GM12878 (cell line): Measurements from ENCODE around the gene PEX26. TPM values are rescaled to one million over a fixed set of nuclear protein-coding genes. Genes with fewer than 3 reads are reported as not detected.
A peak's percentile ranks its signal among the peaks of the same experiment; 100 is the strongest.

ENCODE experiments used
- CREM ChIP-seq: IDR thresholded peaks from 2 replicates; pipeline ENCODE4 v1.6.1; 2014; ENCODE audit warnings: antibody characterized with exemption, low read depth
- EP300 ChIP-seq, 2 experiments: fragments of 150-350 bp in 1 of 2; IDR thresholded peaks; 2 replicates each; pipeline ENCODE4 v1.6.1; 2011 to 2012; ENCODE audit warnings: low read depth in 2 of 2, low read length in 2 of 2, borderline replicate concordance in 1 of 2, improper control_type of control experiment in 1 of 2, inconsistent platforms in 1 of 2; ENCODE audit not compliant: control insufficient read depth in 1 of 2
- ETV6 ChIP-seq, 2 experiments: fragments of 450-650 bp in 1 of 2; IDR thresholded peaks in 1 of 2; conservative IDR thresholded peaks in 1 of 2; 2 replicates each; pipeline ENCODE4 v1.6.1; 2014; ENCODE audit warnings: antibody characterized with exemption in 1 of 2, borderline replicate concordance in 1 of 2, low read depth in 1 of 2, mild to moderate bottlenecking in 1 of 2, moderate library complexity in 1 of 2
- KDM1A ChIP-seq: fragments of 200-600 bp; sonication (generic); IDR thresholded peaks from 2 replicates; pipeline ENCODE4 v1.6.1; 2016; ENCODE audit warnings: borderline replicate concordance
- MTA3 ChIP-seq: IDR thresholded peaks from 2 replicates; pipeline ENCODE4 v1.6.1; 2012; ENCODE audit warnings: low read length, inconsistent platforms, borderline replicate concordance
- PAX5 ChIP-seq: IDR thresholded peaks from 2 replicates; pipeline ENCODE4 v1.6.1; 2011; ENCODE audit warnings: low read depth, low read length, borderline replicate concordance
- POLR2AphosphoS5 ChIP-seq: IDR thresholded peaks from 2 replicates; pipeline ENCODE4 v1.6.1; 2011; ENCODE audit warnings: mild to moderate bottlenecking, low read length, inconsistent platforms
- POU2F2 ChIP-seq: IDR thresholded peaks from 3 replicates; pipeline ENCODE4 v1.6.1; 2011; ENCODE audit warnings: low read depth, mild to moderate bottlenecking, low read length, borderline replicate concordance
- RAD51 ChIP-seq: fragments of 450-650 bp; IDR thresholded peaks from 2 replicates; pipeline ENCODE4 v1.6.1; 2016; ENCODE audit warnings: moderate library complexity, mild to moderate bottlenecking, inconsistent platforms
- SIX5 ChIP-seq: IDR thresholded peaks from 2 replicates; pipeline ENCODE4 v1.6.1; 2011; ENCODE audit warnings: mild to moderate bottlenecking, low read depth, low read length, moderate library complexity; ENCODE audit not compliant: severe bottlenecking
- polyA plus RNA-seq, 11 experiments: library from polyadenylated mRNA; depleted of rRNA in 4 of 11; unstranded in 6 of 11; stranded (reverse) in 5 of 11; fragments of >200 nt; fragmentation: Nextera tagmentation in 4 of 11; fragmentation: Illumina TruSeq in 1 of 11; extraction: Ambion mirVana in 4 of 11; extraction: Trizol in 1 of 11; gene quantifications; 1 replicate in 1 of 11; 2 replicates in 10 of 11; pipeline versions ENCODE4 v1.2.1 to v1.2.3, GENCODE V29; 2011 to 2016; ENCODE audit warnings: inconsistent platforms in 2 of 11, missing spikeins in 2 of 11, low read depth in 1 of 11
- total RNA-seq, 4 experiments: library from RNA; depleted of rRNA in 3 of 4; stranded (reverse); fragments of >200 nt in 3 of 4; fragmentation: Illumina TruSeq in 1 of 4; extraction: Trizol in 1 of 4; gene quantifications; 2 replicates each; pipeline versions ENCODE4 v1.2.1 to v1.2.3, GENCODE V29; 2013 to 2021
- TF ChIP-seq, protein P1 (sequence below): fragments of 450-650 bp; IDR thresholded peaks from 2 replicates; pipeline ENCODE4 v1.6.1; 2014; ENCODE audit warnings: mild to moderate bottlenecking
- TF ChIP-seq, protein P2 (sequence below): IDR thresholded peaks from 2 replicates; pipeline ENCODE4 v1.6.1; 2011; ENCODE audit warnings: low read depth, low read length, improper control_type of control experiment, borderline replicate concordance
- TF ChIP-seq, protein P3 (sequence below): fragments of 450-650 bp; IDR thresholded peaks from 2 replicates; pipeline ENCODE4 v1.6.1; 2017; ENCODE audit warnings: low read depth, mild to moderate bottlenecking, moderate library complexity
- TF ChIP-seq, protein P4 (sequence below): fragments of 450-650 bp; formaldehyde crosslinking; IDR thresholded peaks from 2 replicates; pipeline ENCODE4 v1.5.0; 2022; ENCODE audit warnings: mild to moderate bottlenecking, missing genetic modification characterization
- TF ChIP-seq, protein P5 (sequence below): fragments of 450-650 bp; IDR thresholded peaks from 2 replicates; pipeline ENCODE4 v1.6.1; 2016; ENCODE audit warnings: mild to moderate bottlenecking

PEX26 gene
- total and polyA plus RNA-seq, 10 of the 15 experiments (the other 5 are each of a cell fraction or from before 2014, with no cell fraction given), result 0.79 to 50.8 (median 22.4) TPM

DNA sequence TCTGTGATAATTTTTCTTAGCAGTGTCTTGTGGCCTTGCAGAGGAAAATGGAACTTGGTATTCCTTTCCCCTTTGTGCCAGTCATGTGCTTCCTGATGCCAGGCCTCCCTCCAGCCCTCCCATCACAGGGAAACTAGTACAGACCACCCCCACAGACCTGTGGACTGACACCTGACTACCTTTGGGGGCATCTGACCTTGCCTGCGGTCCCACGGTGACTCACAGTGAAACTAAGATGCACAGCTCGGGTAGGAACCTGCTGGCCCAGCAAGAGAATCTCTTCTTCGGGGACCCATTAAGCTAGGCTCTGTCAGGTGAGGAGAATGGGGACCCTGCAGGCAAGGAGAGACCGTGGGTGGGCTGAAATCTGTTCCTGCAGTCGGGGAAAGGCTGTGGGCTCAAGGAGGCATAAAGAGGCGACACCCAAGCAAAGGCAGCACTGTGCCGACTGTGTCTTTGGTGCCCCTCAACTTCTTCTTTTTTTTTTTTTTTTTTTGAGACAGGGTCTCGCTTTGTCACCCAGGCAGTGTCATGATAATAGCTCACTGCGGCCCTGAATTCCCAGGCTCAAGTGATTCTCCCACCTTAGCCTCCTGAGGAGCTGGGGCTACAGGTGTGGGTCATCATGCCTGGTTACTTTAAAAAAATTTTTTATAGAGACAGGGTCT, 20.8 kb upstream of the PEX26 start (continued):
- TF ChIP-seq, protein P1, sequence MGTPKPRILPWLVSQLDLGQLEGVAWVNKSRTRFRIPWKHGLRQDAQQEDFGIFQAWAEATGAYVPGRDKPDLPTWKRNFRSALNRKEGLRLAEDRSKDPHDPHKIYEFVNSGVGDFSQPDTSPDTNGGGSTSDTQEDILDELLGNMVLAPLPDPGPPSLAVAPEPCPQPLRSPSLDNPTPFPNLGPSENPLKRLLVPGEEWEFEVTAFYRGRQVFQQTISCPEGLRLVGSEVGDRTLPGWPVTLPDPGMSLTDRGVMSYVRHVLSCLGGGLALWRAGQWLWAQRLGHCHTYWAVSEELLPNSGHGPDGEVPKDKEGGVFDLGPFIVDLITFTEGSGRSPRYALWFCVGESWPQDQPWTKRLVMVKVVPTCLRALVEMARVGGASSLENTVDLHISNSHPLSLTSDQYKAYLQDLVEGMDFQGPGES, result no peak
- TF ChIP-seq EP300 (IDR thresholded peaks at IDR 0.05; ENCODE audit: borderline replicate concordance in 1 of 2, control insufficient read depth in 1 of 2, low read depth in 2 of 2, low read length in 2 of 2) (peak; percentile 73 to 85; a peak in 2 of 4 replicates), CREM (peak; percentile 77), PAX5 (peak; percentile 82), KDM1A (no peak), MTA3 (peak; percentile 72; the same call in 1 of the 2 replicates), POLR2AphosphoS5 (no peak), RAD51 (peak; percentile 88), ETV6 (conservative IDR thresholded peaks at IDR 0.05 in 1 of 2, IDR thresholded peaks at IDR 0.05 in 1 of 2; ENCODE audit: borderline replicate concordance in 1 of 2, low read depth in 1 of 2) (peak in 1 of 2 experiments; percentile 52; a peak in 1 of 4 replicates), POU2F2 (no peak), SIX5 (no peak)
- TF ChIP-seq, protein P2, sequence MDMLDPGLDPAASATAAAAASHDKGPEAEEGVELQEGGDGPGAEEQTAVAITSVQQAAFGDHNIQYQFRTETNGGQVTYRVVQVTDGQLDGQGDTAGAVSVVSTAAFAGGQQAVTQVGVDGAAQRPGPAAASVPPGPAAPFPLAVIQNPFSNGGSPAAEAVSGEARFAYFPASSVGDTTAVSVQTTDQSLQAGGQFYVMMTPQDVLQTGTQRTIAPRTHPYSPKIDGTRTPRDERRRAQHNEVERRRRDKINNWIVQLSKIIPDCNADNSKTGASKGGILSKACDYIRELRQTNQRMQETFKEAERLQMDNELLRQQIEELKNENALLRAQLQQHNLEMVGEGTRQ, result peak; percentile 41; the same call in 1 of the 2 replicates
- TF ChIP-seq, protein P3, sequence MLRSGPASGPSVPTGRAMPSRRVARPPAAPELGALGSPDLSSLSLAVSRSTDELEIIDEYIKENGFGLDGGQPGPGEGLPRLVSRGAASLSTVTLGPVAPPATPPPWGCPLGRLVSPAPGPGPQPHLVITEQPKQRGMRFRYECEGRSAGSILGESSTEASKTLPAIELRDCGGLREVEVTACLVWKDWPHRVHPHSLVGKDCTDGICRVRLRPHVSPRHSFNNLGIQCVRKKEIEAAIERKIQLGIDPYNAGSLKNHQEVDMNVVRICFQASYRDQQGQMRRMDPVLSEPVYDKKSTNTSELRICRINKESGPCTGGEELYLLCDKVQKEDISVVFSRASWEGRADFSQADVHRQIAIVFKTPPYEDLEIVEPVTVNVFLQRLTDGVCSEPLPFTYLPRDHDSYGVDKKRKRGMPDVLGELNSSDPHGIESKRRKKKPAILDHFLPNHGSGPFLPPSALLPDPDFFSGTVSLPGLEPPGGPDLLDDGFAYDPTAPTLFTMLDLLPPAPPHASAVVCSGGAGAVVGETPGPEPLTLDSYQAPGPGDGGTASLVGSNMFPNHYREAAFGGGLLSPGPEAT, result peak; percentile 77
- TF ChIP-seq, protein P4, sequence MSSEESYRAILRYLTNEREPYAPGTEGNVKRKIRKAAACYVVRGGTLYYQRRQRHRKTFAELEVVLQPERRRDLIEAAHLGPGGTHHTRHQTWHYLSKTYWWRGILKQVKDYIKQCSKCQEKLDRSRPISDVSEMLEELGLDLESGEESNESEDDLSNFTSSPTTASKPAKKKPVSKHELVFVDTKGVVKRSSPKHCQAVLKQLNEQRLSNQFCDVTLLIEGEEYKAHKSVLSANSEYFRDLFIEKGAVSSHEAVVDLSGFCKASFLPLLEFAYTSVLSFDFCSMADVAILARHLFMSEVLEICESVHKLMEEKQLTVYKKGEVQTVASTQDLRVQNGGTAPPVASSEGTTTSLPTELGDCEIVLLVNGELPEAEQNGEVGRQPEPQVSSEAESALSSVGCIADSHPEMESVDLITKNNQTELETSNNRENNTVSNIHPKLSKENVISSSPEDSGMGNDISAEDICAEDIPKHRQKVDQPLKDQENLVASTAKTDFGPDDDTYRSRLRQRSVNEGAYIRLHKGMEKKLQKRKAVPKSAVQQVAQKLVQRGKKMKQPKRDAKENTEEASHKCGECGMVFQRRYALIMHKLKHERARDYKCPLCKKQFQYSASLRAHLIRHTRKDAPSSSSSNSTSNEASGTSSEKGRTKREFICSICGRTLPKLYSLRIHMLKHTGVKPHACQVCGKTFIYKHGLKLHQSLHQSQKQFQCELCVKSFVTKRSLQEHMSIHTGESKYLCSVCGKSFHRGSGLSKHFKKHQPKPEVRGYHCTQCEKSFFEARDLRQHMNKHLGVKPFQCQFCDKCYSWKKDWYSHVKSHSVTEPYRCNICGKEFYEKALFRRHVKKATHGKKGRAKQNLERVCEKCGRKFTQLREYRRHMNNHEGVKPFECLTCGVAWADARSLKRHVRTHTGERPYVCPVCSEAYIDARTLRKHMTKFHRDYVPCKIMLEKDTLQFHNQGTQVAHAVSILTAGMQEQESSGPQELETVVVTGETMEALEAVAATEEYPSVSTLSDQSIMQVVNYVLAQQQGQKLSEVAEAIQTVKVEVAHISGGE, result no peak
- TF ChIP-seq, protein P5, sequence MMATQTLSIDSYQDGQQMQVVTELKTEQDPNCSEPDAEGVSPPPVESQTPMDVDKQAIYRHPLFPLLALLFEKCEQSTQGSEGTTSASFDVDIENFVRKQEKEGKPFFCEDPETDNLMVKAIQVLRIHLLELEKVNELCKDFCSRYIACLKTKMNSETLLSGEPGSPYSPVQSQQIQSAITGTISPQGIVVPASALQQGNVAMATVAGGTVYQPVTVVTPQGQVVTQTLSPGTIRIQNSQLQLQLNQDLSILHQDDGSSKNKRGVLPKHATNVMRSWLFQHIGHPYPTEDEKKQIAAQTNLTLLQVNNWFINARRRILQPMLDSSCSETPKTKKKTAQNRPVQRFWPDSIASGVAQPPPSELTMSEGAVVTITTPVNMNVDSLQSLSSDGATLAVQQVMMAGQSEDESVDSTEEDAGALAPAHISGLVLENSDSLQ, result peak; percentile 54
